Vagina (tissue), 2 donors: ENCODE measurements around the gene NRG2. TPM values are rescaled to one million over a fixed set of nuclear protein-coding genes. Genes with fewer than 3 reads are reported as not detected.

Experiments used
- DNase-seq, 2 donors: peaks; one replicate each; pipeline ENCODE4 v3.0.0-alpha.2; 2017; ENCODE audit errors: extremely low spot score in 2 of 2
- H3K27ac ChIP-seq: fragments of 200-600 bp; sonication (generic); one replicate; pipeline ENCODE4 v1.5.1; 2019
- H3K27me3 ChIP-seq: fragments of 200-600 bp; sonication (generic); one replicate; pipeline ENCODE4 v1.5.1; 2019
- H3K36me3 ChIP-seq, 2 donors: fragments of 200-600 bp; sonication (generic); one replicate each; pipeline ENCODE4 v1.5.1; 2017 to 2019
- H3K4me1 ChIP-seq: fragments of 200-600 bp; sonication (generic); one replicate; pipeline ENCODE4 v1.5.1; 2019
- H3K4me3 ChIP-seq, 2 donors: fragments of 200-600 bp; sonication (generic); 1 replicate in 1 of 2; 2 replicates in 1 of 2; pipeline ENCODE4 v1.5.1; 2016 to 2019
- H3K9me3 ChIP-seq: fragments of 200-600 bp; sonication (generic); one replicate; pipeline ENCODE4 v1.5.1; 2019
- POLR2A ChIP-seq, 2 donors: fragments of 450-650 bp; IDR thresholded peaks; one replicate each; pipeline ENCODE4 v1.6.1; 2017; ENCODE audit warnings: antibody characterized with exemption in 2 of 2, mild to moderate bottlenecking in 2 of 2, moderate library complexity in 2 of 2
- POLR2AphosphoS5 ChIP-seq, 2 donors: sonication (generic); formaldehyde crosslinking; IDR thresholded peaks; one replicate each; pipeline ENCODE4 v1.9.0; 2017; ENCODE audit warnings: antibody characterized with exemption in 2 of 2, mild to moderate bottlenecking in 2 of 2, low read depth in 1 of 2; ENCODE audit not compliant: insufficient read depth in 1 of 2
- intact Hi-C: fragments of 100-400 bp; cut with DNase I; formaldehyde crosslinking; loops from one replicate; pipeline ENCODE4 v1.15.1; 2023
- total RNA-seq: library from RNA; depleted of rRNA; stranded (reverse); fragments of >200 nt; gene quantifications from one replicate; pipeline ENCODE4 v1.2.3, GENCODE V29; 2016
- TF ChIP-seq, protein P1 (sequence below), 3 experiments: fragments of 450-650 bp in 2 of 3; fragments of 200-600 bp in 1 of 3; sonication (generic) in 1 of 3; IDR thresholded peaks; one replicate each; pipeline ENCODE4 v1.5.1; 2017 to 2019; ENCODE audit warnings: antibody characterized with exemption in 3 of 3, mild to moderate bottlenecking in 2 of 3, moderate library complexity in 2 of 3

NRG2 gene
- total RNA-seq, 1 donor from 2014 or later, result 5.2 TPM

DNA sequence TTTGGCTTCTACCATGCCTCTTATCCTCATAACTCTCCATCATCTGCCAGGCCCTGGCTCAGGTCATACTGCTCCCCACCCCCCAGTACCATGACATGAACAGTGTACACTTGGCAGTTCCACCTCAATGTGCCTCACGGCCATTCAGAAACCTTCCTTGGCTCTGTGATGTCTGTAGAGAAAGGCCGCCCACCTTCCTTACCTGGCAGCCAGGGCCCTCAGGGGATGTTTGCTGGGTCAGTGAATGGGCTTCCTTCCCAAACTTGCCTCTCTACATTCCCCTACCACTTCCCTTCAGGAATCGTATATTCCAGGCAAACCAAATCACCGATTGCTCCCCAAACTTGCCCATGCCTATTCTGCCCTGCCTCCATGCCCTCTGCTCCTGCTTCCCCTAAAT lies 146.4 kb downstream of the NRG2 start:
- no peak for DNase-seq
- H3K4me3 ChIP-seq, result no peak overlapping the region

GRCh38 chr5:139895647-139896046 lies 147.5 kb downstream of the NRG2 start:
- no peak overlapping the region for H3K27ac ChIP-seq
- no peaks in the 10 kb centered on the region for H3K9me3 ChIP-seq
- TF ChIP-seq, protein P1, sequence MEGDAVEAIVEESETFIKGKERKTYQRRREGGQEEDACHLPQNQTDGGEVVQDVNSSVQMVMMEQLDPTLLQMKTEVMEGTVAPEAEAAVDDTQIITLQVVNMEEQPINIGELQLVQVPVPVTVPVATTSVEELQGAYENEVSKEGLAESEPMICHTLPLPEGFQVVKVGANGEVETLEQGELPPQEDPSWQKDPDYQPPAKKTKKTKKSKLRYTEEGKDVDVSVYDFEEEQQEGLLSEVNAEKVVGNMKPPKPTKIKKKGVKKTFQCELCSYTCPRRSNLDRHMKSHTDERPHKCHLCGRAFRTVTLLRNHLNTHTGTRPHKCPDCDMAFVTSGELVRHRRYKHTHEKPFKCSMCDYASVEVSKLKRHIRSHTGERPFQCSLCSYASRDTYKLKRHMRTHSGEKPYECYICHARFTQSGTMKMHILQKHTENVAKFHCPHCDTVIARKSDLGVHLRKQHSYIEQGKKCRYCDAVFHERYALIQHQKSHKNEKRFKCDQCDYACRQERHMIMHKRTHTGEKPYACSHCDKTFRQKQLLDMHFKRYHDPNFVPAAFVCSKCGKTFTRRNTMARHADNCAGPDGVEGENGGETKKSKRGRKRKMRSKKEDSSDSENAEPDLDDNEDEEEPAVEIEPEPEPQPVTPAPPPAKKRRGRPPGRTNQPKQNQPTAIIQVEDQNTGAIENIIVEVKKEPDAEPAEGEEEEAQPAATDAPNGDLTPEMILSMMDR (IDR thresholded peaks at IDR 0.05), result no peak
- TF ChIP-seq POLR2A (IDR thresholded peaks at IDR 0.05), result no peak
- no peak for TF ChIP-seq POLR2AphosphoS5 (IDR thresholded peaks at IDR 0.05; ENCODE audit: insufficient read depth in 1 of 2, low read depth in 1 of 2)
- no peaks in the 10 kb centered on the region for H3K36me3 ChIP-seq
- peaks cover 28% of the 10 kb centered on the region for H3K4me1 ChIP-seq
- intact Hi-C loops, result no loop called here
- no peaks in the 10 kb centered on the region for H3K27me3 ChIP-seq
- no peak for DNase-seq
- H3K4me3 ChIP-seq, result no peak overlapping the region

More for the DNA sequence above, 146.4 kb downstream of the NRG2 start:
- Histone ChIP-seq H3K27ac (no peak overlapping the region), H3K9me3 (no peaks in the 10 kb centered on the region), H3K27me3 (no peaks in the 10 kb centered on the region), H3K36me3 (no peaks in the 10 kb centered on the region), H3K4me1 (peaks cover 28% of the 10 kb centered on the region)
- TF ChIP-seq, protein P1 (IDR thresholded peaks at IDR 0.05), result no peak
- TF ChIP-seq POLR2A (IDR thresholded peaks at IDR 0.05), result no peak
- TF ChIP-seq POLR2AphosphoS5 (IDR thresholded peaks at IDR 0.05; ENCODE audit: insufficient read depth in 1 of 2, low read depth in 1 of 2), result no peak
- intact Hi-C loops, result no loop called here

DNA sequence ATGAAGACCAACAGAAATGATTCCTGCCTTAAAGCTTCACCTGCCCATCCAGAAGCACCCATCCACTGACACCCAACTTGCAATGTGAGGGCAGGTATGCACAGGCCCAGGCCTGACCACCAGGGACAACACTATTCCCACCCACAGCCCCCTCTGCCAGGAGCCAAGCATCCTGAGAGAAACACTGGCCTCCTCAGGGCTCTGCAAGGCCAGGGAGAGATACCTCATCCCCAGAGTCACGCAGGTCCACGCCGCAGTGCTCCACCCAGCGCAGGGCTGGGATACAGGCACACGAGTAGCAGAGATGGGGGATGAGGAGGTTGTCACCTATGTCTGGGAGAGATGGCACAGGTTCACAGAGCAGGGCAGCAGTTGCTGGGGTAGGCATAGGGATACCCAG lies 148.1 kb downstream of the NRG2 start:
- H3K9me3 ChIP-seq, result no peaks in the 10 kb centered on the region
- H3K4me1 ChIP-seq, result peaks cover 28% of the 10 kb centered on the region
- H3K4me3 ChIP-seq, result no peak overlapping the region
- H3K36me3 ChIP-seq, result no peaks in the 10 kb centered on the region
- intact Hi-C loops, result no loop called here
- no peak overlapping the region for H3K27ac ChIP-seq
- TF ChIP-seq POLR2A (IDR thresholded peaks at IDR 0.05) (no peak), POLR2AphosphoS5 (IDR thresholded peaks at IDR 0.05; ENCODE audit: insufficient read depth in 1 of 2, low read depth in 1 of 2) (no peak)
- TF ChIP-seq, protein P1 (IDR thresholded peaks at IDR 0.05), result no peak
- DNase-seq, result no peak
- H3K27me3 ChIP-seq, result no peaks in the 10 kb centered on the region

DNA sequence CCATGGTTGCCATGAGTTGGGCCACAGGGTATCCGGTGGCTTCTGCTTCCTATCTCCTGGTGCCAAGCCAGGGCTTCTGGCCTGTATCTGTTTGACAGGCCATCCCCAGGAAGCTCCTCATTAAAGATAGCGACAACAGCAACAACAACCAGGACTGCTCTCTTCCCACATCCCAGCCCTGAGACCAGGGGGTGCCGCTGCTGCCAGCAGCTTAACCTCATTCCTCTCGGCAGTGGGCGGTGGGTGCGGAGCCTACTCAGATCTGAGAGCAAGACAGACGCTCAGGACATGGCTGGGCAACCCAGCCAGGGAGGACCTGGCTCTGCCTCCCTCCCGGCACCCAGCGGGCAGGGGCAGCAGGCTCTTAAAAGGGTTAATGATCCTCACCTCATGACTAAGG lies 149.2 kb downstream of the NRG2 start:
- intact Hi-C loops, result no loop called here
- H3K36me3 ChIP-seq, result no peaks in the 10 kb centered on the region
- peaks cover 28% of the 10 kb centered on the region for H3K4me1 ChIP-seq
- H3K9me3 ChIP-seq, result no peaks in the 10 kb centered on the region
- no peak overlapping the region for H3K27ac ChIP-seq
- no peak overlapping the region for H3K4me3 ChIP-seq
- TF ChIP-seq POLR2AphosphoS5 (IDR thresholded peaks at IDR 0.05; ENCODE audit: insufficient read depth in 1 of 2, low read depth in 1 of 2), result no peak
- TF ChIP-seq, protein P1 (IDR thresholded peaks at IDR 0.05), result no peak
- no peak for TF ChIP-seq POLR2A (IDR thresholded peaks at IDR 0.05)
- DNase-seq, result no peak
- no peaks in the 10 kb centered on the region for H3K27me3 ChIP-seq

GRCh38 chr5:139889410-139889809 lies 153.7 kb downstream of the NRG2 start:
- Histone ChIP-seq H3K4me3 (no peak overlapping the region), H3K36me3 (peaks cover 0 to 13% of the 10 kb centered on the region in 2 donors), H3K27me3 (no peaks in the 10 kb centered on the region), H3K9me3 (no peaks in the 10 kb centered on the region), H3K4me1 (peaks cover 5% of the 10 kb centered on the region), H3K27ac (no peak overlapping the region)
- TF ChIP-seq POLR2A (IDR thresholded peaks at IDR 0.05) (no peak), POLR2AphosphoS5 (IDR thresholded peaks at IDR 0.05; ENCODE audit: insufficient read depth in 1 of 2, low read depth in 1 of 2) (no peak)
- TF ChIP-seq, protein P1 (IDR thresholded peaks at IDR 0.05), result no peak
- intact Hi-C loops, result no loop called here
- DNase-seq, result no peak
